Activated naive CD4-positive, alpha-beta T cell (primary cell): Measurements from ENCODE around the gene RAD18.

Source experiments
- DNase-seq, 4 experiments: peaks; one replicate each; lab custom pipeline; 2025; lab: John Stamatoyannopoulos, UW

The RAD18 gene

DNA sequence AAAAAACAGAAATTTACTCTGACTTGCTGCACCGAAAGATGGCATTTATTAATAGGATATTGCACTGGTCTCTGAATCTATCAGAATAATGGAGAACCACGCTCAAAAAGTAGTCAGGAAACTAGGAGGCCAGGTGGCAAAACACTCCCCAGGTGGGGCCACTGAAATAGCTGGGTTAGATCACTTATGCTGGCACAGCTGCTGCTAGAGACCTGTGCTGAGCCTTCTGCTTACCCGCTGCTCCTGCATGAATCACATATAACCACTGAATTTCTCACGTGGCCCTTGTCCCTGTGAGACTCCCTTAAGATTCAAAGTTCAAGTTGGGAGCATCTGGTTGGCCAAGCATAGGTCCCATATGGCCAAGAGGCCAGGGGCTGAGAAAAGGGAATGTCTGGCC is 127.9 kb downstream of the RAD18 start:
- no peak for DNase-seq

GRCh38 chr3:8834974-8835373 is 128.3 kb downstream of the RAD18 start:
- DNase-seq = no peak

DNA sequence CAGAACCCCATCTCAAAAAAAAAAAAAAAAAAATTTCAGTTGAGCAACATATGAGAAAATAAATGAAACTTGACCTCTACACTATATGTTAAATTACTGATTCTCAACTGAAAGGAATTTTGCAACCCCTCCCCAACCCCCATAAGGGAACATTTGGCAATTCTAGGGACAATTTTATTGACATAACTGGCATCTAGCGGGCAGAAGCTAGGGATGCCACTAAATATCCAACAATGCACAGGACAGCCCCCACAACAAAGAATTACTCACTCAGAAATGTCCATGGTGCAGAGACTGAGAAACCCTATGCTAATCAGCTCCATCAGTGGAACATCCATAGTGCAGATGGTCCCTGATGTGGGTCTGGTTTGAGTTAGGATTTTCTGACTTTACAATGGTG is 135.6 kb downstream of the RAD18 start:
- no peak for DNase-seq
